ENCODE data around the gene MORN5. TPM values are rescaled to one million over a fixed set of nuclear protein-coding genes. Genes with fewer than 3 reads are reported as not detected.

MORN5 gene
- total and polyA plus RNA-seq, 9 of the 15 experiments (the other 6 are each of a cell fraction or from before 2014, with no cell fraction given) = not detected

GRCh38 chr9:122226758-122227574 is 67.3 kb downstream of the MORN5 start:
- peaks cover 27 to 30% of the 10 kb centered on the region in 2 experiments for H3K27me3 ChIP-seq (ENCODE audit: control insufficient read depth in 2 of 2, insufficient read depth in 2 of 2, low read length in 2 of 2)
- H3K4me3 ChIP-seq = no peak overlapping the region
- 0 out of 2 replicates have a peak, but pooled peaks cover 6% of the 10 kb centered on the region for H4K20me1 ChIP-seq (replicated peaks; ENCODE audit: control insufficient read depth, insufficient read depth, low read length)
- no peak for DNase-seq (ENCODE audit: extremely low read depth in 1 of 4, low spot score in 3 of 4)
- peaks cover 15 to 30% of the 10 kb centered on the region in 2 experiments for H3K4me1 ChIP-seq (replicated peaks in 1 of 2; ENCODE audit: control insufficient read depth in 2 of 2, insufficient read depth in 2 of 2, low read length in 2 of 2)
- H3K36me3 ChIP-seq (ENCODE audit: control insufficient read depth, insufficient read depth, low read length) = no peaks in the 10 kb centered on the region
- ChIA-PET POLR2A (interaction anchor here (1.5 kb wide), 1 partner anchor 7 kb away, joined by 4 read pairs; no protein-coding TSS in a partner anchor), CTCF (ENCODE audit: low intra/inter-chr PET ratio) (no interaction called here)
- 57% methylated on average over 23 of the region's 59 CpGs for WGBS (ENCODE audit: insufficient coverage, low coverage, missing lambda C conversion rate)
- no peak overlapping the region for H2AFZ ChIP-seq (ENCODE audit: low read depth, low read length)
- H3K4me2 ChIP-seq (ENCODE audit: insufficient read depth, low read length) = no peak overlapping the region
- H3K9me3 ChIP-seq (replicated peaks; ENCODE audit: control insufficient read depth, insufficient read depth, low read depth, low read length) = no peaks in the 10 kb centered on the region
- H3K27ac ChIP-seq (ENCODE audit: extremely low read depth, low read depth, low read length) = no peak overlapping the region
- H3K9ac ChIP-seq (ENCODE audit: insufficient read depth in 1 of 2, low read depth in 2 of 2, low read length in 2 of 2) = no peak overlapping the region
- intact Hi-C loops (cut with micrococcal nuclease) (no loop called here), in situ Hi-C loops (cut with MboI) (loop anchor here (10.0 kb wide), 1 partner anchor 1962 kb away; no protein-coding TSS in a partner anchor)
- no peak for FAIRE-seq
- peaks cover 5% of the 10 kb centered on the region for H3K9me1 ChIP-seq (ENCODE audit: control insufficient read depth, insufficient read depth, low read length)
- ATAC-seq = no peak
- no peaks in the 10 kb centered on the region for H3K79me2 ChIP-seq (ENCODE audit: control insufficient read depth, insufficient read depth, low read length)
- TF ChIP-seq OTX1 (CRISPR knock-in tag; IDR thresholded peaks at IDR 0.05) (no peak), PREB (CRISPR knock-in tag; IDR thresholded peaks at IDR 0.05) (no peak), FOXP4 (CRISPR knock-in tag; IDR thresholded peaks at IDR 0.05; ENCODE audit: borderline replicate concordance) (no peak), CHD4 (IDR thresholded peaks at IDR 0.05; ENCODE audit: insufficient read depth, insufficient replicate concordance, low read depth, low read length, poor library complexity, severe bottlenecking) (no peak)
- BruUV-seq (replicated peaks) = no TSS peak

All from K562 (cell line).